ENCODE data around the gene POU2F1.

POU2F1 gene

DNA sequence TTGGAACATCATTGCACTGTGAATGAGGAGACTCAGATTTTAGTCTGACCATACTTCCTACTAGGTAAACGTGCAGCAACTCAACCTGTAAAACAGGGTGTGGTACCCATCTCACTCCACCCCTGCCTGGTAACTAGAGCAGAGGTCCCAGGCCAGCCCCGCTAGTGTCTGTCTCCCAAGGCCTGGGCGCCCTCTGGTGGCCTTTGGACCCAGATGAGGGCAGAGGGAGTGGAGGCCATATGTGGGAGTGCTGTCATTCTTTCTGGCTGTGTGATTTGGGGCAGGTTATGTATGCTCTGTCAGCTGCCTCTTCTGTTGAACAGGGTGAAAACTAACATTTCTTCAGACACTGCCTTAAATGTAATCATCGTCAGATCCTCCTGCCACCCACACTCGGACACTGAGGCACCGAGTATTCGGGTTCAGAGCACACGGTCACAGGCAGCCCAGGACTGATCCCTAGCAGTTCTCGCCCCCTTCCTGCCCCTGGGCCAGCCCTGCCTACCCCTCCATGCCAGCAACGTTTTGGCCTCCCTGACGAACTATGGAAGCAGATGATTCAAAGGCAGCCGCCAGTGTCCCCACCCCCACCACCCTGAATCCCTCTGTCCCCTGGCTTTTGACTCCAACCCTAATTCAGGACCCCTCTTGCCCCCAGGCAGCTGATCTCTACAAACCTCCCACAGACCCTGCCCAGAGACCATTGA is 221.6 kb downstream of the POU2F1 start (continued):
- TF ChIP-seq ZNF169 (tag by site-specific recombination; IDR thresholded peaks at IDR 0.05) (no peak), ZBTB21 (tag by site-specific recombination; IDR thresholded peaks at IDR 0.05) (no peak), HOXC10 (CRISPR knock-in tag; IDR thresholded peaks at IDR 0.05) (no peak), ZNF175 (tag by site-specific recombination; IDR thresholded peaks at IDR 0.05) (no peak), ZNF433 (tag by site-specific recombination; IDR thresholded peaks at IDR 0.05; ENCODE audit: low read depth) (no peak), ZNF211 (tag by site-specific recombination; IDR thresholded peaks at IDR 0.05; ENCODE audit: low read depth) (no peak), ZNF148 (tag by site-specific recombination; IDR thresholded peaks at IDR 0.05; ENCODE audit: borderline replicate concordance) (no peak), ZNF48 (tag by site-specific recombination; IDR thresholded peaks at IDR 0.05) (no peak), ZBTB48 (tag by site-specific recombination; IDR thresholded peaks at IDR 0.05) (peak; percentile 71), ZBTB20 (tag by site-specific recombination; IDR thresholded peaks at IDR 0.05) (no peak), GLI4 (tag by site-specific recombination; IDR thresholded peaks at IDR 0.05) (no peak), RBAK (tag by site-specific recombination; IDR thresholded peaks at IDR 0.05) (no peak), ZNF585B (tag by site-specific recombination; IDR thresholded peaks at IDR 0.05) (peak; percentile 18; the same call in 1 of the 2 replicates), ZNF10 (tag by site-specific recombination; IDR thresholded peaks at IDR 0.05) (no peak), ZNF571 (tag by site-specific recombination; IDR thresholded peaks at IDR 0.05) (no peak), ZNF654 (tag by site-specific recombination; IDR thresholded peaks at IDR 0.05; ENCODE audit: low read depth) (peak; percentile 88), CTCF (tag by site-specific recombination; IDR thresholded peaks at IDR 0.05) (peak; percentile 85), ZNF843 (tag by site-specific recombination; IDR thresholded peaks at IDR 0.05) (no peak), ZNF221 (tag by site-specific recombination; IDR thresholded peaks at IDR 0.05; ENCODE audit: borderline replicate concordance) (no peak), ZNF837 (tag by site-specific recombination; IDR thresholded peaks at IDR 0.05) (no peak), ZNF138 (tag by site-specific recombination; IDR thresholded peaks at IDR 0.05; ENCODE audit: borderline replicate concordance) (no peak), IKZF3 (tag by site-specific recombination; IDR thresholded peaks at IDR 0.05) (no peak), KLF9 (tag by site-specific recombination; IDR thresholded peaks at IDR 0.05; ENCODE audit: low read depth) (no peak), ZNF19 (tag by site-specific recombination; IDR thresholded peaks at IDR 0.05; ENCODE audit: low read depth) (no peak), REPIN1 (tag by site-specific recombination; IDR thresholded peaks at IDR 0.05; ENCODE audit: low read depth) (no peak)
- TF ChIP-seq, protein P1, sequence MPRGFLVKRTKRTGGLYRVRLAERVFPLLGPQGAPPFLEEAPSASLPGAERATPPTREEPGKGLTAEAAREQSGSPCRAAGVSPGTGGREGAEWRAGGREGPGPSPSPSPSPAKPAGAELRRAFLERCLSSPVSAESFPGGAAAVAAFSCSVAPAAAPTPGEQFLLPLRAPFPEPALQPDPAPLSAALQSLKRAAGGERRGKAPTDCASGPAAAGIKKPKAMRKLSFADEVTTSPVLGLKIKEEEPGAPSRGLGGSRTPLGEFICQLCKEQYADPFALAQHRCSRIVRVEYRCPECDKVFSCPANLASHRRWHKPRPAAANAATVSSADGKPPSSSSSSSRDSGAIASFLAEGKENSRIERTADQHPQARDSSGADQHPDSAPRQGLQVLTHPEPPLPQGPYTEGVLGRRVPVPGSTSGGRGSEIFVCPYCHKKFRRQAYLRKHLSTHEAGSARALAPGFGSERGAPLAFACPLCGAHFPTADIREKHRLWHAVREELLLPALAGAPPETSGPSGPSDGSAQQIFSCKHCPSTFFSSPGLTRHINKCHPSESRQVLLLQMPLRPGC (tag by site-specific recombination; IDR thresholded peaks at IDR 0.05): no peak
- TF ChIP-seq, protein P2, sequence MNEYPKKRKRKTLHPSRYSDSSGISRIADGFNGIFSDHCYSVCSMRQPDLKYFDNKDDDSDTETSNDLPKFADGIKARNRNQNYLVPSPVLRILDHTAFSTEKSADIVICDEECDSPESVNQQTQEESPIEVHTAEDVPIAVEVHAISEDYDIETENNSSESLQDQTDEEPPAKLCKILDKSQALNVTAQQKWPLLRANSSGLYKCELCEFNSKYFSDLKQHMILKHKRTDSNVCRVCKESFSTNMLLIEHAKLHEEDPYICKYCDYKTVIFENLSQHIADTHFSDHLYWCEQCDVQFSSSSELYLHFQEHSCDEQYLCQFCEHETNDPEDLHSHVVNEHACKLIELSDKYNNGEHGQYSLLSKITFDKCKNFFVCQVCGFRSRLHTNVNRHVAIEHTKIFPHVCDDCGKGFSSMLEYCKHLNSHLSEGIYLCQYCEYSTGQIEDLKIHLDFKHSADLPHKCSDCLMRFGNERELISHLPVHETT (tag by site-specific recombination; IDR thresholded peaks at IDR 0.05): no peak

Data from HEK293 (cell line).